Activated CD8-positive, alpha-beta T cell treated with anti-CD3 and anti-CD28 coated beads for 36 hours (primary cell): ENCODE results near the gene SMIM33. TPM values are rescaled to one million over a fixed set of nuclear protein-coding genes. Genes with fewer than 3 reads are reported as not detected.
"Not testable (repeated sequence)": the region's sequence is repeated elsewhere in the genome, so short reads cannot be mapped to it uniquely, and the experiment has no call there.

Experiments used
- ATAC-seq: fragments of 200-7000 bp; cut with Tn5 transposase; one replicate; pipeline ENCODE4 v1.10.0; 2021; ENCODE audit warnings: mild to moderate bottlenecking, moderate library complexity
- CTCF ChIA-PET: fragments of 350-600 bp; sonication (Branson Sonifier 250); formaldehyde crosslinking; loops from one replicate; lab custom pipeline; 2021; ENCODE audit warnings: antibody characterized with exemption; lab: Charles Lee
- POLR2A ChIA-PET: fragments of 350-600 bp; sonication (Branson Sonifier 250); formaldehyde crosslinking; loops from one replicate; lab custom pipeline; 2021; ENCODE audit warnings: antibody characterized with exemption; lab: Charles Lee
- DNase-seq: peaks from one replicate; pipeline ENCODE4 v3.0.0-alpha.2; 2020
- H3K27ac Mint-ChIP-seq: one replicate; pipeline ENCODE4 v1.8.0; 2021; ENCODE audit warnings: mild to moderate bottlenecking, mixed read lengths
- H3K27me3 Mint-ChIP-seq: one replicate; pipeline ENCODE4 v1.8.0; 2021; ENCODE audit warnings: mixed read lengths
- H3K36me3 Mint-ChIP-seq: one replicate; pipeline ENCODE4 v1.8.0; 2021; ENCODE audit warnings: low read depth, mixed read lengths
- H3K4me1 Mint-ChIP-seq: one replicate; pipeline ENCODE4 v1.8.0; 2021; ENCODE audit warnings: low read depth, mixed read lengths
- H3K4me3 Mint-ChIP-seq: one replicate; pipeline ENCODE4 v1.8.0; 2021; ENCODE audit warnings: mild to moderate bottlenecking, moderate library complexity, mixed read lengths
- H3K9me3 Mint-ChIP-seq: one replicate; pipeline ENCODE4 v1.8.0; 2021; ENCODE audit warnings: mixed read lengths
- intact Hi-C: fragments of 100-400 bp; cut with micrococcal nuclease; formaldehyde crosslinking; loops from one replicate; pipeline ENCODE4 v1.10.0; 2022
- total RNA-seq, 2 experiments: library from RNA; stranded (reverse); gene quantifications; one replicate each; pipeline ENCODE4 v1.2.3, GENCODE V29; 2021
- TF ChIP-seq, protein P1 (sequence below): fragments of 200-600 bp; IDR thresholded peaks from one replicate; pipeline ENCODE4 v1.8.0; 2022; ENCODE audit warnings: antibody characterized with exemption, mild to moderate bottlenecking

The SMIM33 gene
- total RNA-seq, 2 experiments from 2014 or later, result 0.16 TPM; not detected in 1

DNA sequence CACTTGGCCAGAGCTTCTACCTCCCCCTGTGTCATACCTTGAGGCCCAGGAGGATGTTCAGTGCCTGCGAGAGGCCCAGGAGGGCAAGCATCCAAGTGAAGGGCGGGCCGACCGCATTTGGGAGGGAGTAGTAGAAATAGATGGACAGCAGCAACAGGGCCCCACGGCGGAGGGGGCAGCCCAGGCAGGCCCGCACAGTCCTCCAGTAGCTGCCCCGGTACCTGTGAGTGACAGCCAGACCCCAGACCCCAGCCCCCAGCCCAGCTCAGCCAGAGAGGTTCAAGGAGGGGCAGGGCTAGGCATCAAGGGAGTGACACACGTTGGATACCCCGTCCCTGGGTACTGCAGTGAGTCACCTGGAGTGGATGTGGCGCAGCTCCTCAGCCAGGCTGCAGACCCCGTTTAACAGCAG is 10.3 kb downstream of the SMIM33 start:
- TF ChIP-seq, protein P1, sequence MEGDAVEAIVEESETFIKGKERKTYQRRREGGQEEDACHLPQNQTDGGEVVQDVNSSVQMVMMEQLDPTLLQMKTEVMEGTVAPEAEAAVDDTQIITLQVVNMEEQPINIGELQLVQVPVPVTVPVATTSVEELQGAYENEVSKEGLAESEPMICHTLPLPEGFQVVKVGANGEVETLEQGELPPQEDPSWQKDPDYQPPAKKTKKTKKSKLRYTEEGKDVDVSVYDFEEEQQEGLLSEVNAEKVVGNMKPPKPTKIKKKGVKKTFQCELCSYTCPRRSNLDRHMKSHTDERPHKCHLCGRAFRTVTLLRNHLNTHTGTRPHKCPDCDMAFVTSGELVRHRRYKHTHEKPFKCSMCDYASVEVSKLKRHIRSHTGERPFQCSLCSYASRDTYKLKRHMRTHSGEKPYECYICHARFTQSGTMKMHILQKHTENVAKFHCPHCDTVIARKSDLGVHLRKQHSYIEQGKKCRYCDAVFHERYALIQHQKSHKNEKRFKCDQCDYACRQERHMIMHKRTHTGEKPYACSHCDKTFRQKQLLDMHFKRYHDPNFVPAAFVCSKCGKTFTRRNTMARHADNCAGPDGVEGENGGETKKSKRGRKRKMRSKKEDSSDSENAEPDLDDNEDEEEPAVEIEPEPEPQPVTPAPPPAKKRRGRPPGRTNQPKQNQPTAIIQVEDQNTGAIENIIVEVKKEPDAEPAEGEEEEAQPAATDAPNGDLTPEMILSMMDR, result no peak
- DNase-seq (peak; percentile 22), ATAC-seq (no peak)
- peak overlapping the region; percentile 91 for H3K27ac Mint-ChIP-seq
- peak overlapping the region; percentile 80 for H3K4me3 Mint-ChIP-seq
- H3K27me3 Mint-ChIP-seq, result no peaks in the 10 kb centered on the region
- H3K9me3 Mint-ChIP-seq, result no peaks in the 10 kb centered on the region
- intact Hi-C loops, result no loop called here
- peaks cover 35% of the 10 kb centered on the region for H3K4me1 Mint-ChIP-seq
- CTCF ChIA-PET, result interaction anchor here (1.1 to 4.6 kb wide), 9 partner anchors 12 to 61 kb away, joined by 4 to 31 read pairs (median 6); partner anchors contain the start of gene DNAJC18
- POLR2A ChIA-PET, result interaction anchor here (1.1 to 3.8 kb wide), 7 partner anchors 11 to 42 kb away, joined by 3 to 21 read pairs (median 8); partner anchors contain the start of gene SMIM33
- peaks cover 12% of the 10 kb centered on the region for H3K36me3 Mint-ChIP-seq

DNA sequence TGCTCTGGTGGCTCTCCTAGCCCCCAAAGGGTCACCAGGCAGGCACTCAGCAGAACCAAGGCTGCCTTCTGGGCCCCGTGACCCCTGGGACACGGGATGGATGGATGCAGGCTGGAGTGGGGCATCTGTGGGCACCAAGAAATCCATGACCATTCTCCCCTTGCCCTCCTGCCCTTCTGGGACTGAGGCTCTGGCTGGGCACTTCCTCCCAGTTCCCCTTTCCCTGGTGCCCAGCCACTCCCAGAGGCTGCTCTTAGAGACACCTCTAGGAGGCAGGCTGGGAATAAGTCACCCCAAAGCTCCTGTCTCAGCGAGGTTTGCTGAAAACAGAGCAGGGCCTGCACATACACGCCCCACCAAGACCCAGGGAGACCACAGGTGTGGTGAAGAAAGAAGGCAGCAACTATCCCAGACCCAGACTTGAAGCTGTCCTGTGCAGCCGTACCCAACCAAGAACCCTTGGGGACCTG is 10.8 kb downstream of the SMIM33 start:
- intact Hi-C loops, result no loop called here
- ChIA-PET POLR2A (interaction anchor here (0.9 to 3.8 kb wide), 12 partner anchors 11 to 85 kb away, joined by 3 to 21 read pairs (median 5); partner anchors contain the start of genes DNAJC18, ECSCR and SMIM33), CTCF (interaction anchor here (1.0 to 4.6 kb wide), 16 partner anchors 9 to 154 kb away, joined by 3 to 31 read pairs (median 4); partner anchors contain the start of gene DNAJC18)
- H3K4me1 Mint-ChIP-seq, result peaks cover 34% of the 10 kb centered on the region
- H3K4me3 Mint-ChIP-seq, result peak overlapping the region; percentile 80
- no peaks in the 10 kb centered on the region for H3K27me3 Mint-ChIP-seq
- peaks cover 10% of the 10 kb centered on the region for H3K36me3 Mint-ChIP-seq
- ATAC-seq, result no peak
- TF ChIP-seq, protein P1, result no peak
- H3K27ac Mint-ChIP-seq, result peak overlapping the region; percentile 91
- H3K9me3 Mint-ChIP-seq, result no peaks in the 10 kb centered on the region
- no peak for DNase-seq

DNA sequence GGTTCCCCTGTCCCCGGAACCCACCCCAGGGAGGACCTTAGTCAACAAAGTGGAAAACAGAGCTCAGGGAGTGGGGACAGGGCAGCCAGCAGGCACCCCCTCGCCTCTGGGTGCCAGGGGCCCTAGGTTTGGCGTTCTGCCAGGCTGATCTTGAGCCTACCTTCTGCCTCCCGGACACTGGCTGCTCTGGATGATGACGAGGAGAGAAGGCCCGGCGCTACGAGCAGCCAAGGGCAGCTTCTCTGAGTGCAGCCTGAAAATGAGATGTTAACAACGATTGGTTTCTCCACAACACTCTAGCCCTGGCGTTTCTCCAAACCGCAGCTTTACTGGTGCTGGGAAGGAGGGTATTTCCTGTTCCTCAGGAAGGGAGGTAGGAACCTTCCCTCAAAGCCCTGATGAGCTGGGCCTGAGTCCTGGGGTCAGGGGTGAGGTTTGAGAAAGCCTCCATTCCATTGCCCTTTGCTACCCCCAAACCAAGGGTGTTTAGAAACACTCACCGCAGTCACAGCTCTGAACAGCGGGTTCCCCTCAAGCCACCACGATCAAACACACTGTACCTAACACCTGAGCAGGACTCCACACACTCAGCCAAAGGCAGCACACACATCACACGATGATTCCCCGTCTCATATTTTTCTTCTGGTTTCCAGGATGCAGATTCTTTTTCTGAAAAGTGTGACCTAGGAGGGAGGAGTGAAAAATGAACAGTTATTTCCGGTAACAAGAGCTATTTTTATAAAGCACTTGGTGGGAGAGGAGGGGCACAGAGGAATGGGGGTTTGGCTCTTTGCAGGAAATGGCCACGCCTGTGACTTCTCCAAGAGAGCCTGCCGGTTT is 11.5 kb downstream of the SMIM33 start, which contains the start of gene STING1:
Gene STING1 (minus strand): TSS at position 709 of the 840 bp plus-strand sequence. CDS start 1,054 bp downstream, outside the sequence.
- peaks cover 34% of the 10 kb centered on the region for H3K4me1 Mint-ChIP-seq
- H3K4me3 Mint-ChIP-seq, result peak within 1 kb of the TSS; percentile 80
- intact Hi-C loops, result no loop called here
- H3K36me3 Mint-ChIP-seq, result peaks cover 10% of the 10 kb centered on the region
- H3K27ac Mint-ChIP-seq, result peak within 1 kb of the TSS; percentile 91
- no peaks in the 10 kb centered on the region for H3K27me3 Mint-ChIP-seq
- ATAC-seq (peak; percentile 80), DNase-seq (peak; percentile 77)
- ChIA-PET POLR2A (interaction anchor here (0.9 to 3.8 kb wide), 21 partner anchors 8 to 116 kb away, joined by 3 to 21 read pairs (median 4); partner anchors contain the start of genes DNAJC18, ECSCR, SMIM33 and UBE2D2), CTCF (interaction anchor here (1.0 to 4.6 kb wide), 16 partner anchors 9 to 154 kb away, joined by 3 to 31 read pairs (median 4); partner anchors contain the start of gene DNAJC18)
- no peaks in the 10 kb centered on the region for H3K9me3 Mint-ChIP-seq
- TF ChIP-seq, protein P1, result no peak

DNA sequence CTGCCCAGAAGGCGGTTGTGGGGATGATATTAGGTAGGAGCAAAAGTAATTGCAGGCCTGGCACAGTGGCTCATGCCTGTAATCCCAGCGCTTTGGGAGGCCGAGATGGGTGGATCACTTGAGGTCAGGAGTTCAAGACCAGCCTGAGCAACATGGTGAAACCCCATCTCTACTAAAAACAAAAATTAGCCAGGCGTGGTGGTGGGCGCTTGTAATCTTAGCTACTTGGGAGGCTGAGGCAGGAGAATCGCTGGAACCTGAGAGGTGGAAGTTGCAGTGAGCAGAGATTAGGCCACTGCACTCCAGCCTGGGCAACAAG is 12.0 kb downstream of the SMIM33 start:
- POLR2A ChIA-PET, result interaction anchor here (0.9 to 3.8 kb wide), 15 partner anchors 9 to 116 kb away, joined by 3 to 21 read pairs (median 4); partner anchors contain the start of genes ECSCR, SMIM33 and UBE2D2
- H3K27ac Mint-ChIP-seq, result peak overlapping the region; percentile 91
- intact Hi-C loops, H3K9me3 Mint-ChIP-seq, ATAC-seq, DNase-seq, H3K27me3 Mint-ChIP-seq: not testable (repeated sequence)
- H3K36me3 Mint-ChIP-seq, result peaks cover 10% of the 10 kb centered on the region
- H3K4me3 Mint-ChIP-seq, result peak overlapping the region; percentile 80
- peaks cover 34% of the 10 kb centered on the region for H3K4me1 Mint-ChIP-seq
- CTCF ChIA-PET, result interaction anchor here (1.1 to 4.6 kb wide), 9 partner anchors 30 to 153 kb away, joined by 3 to 31 read pairs (median 6); partner anchors contain the start of gene DNAJC18

DNA sequence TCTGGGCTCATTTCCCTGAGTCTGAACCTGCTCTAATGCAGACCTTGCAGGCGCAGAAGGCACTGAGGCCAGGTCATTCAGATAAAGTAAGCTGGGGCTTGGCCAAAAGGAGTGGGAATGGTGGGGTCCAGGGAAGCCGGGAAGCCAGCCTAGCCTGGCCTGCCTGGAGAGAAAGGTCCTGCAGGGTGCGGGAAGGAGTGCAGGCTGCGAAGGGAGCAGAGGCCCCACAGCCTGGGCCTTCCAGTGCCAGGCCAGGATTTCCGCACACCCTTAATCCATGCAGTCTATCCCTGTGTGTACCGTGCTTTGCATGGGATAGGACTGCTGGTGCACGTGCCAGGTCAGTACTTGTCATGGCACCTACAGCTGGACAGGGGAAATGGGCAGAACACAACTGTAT is 15.4 kb downstream of the SMIM33 start:
- TF ChIP-seq, protein P1, result no peak
- Mint-ChIP-seq H3K36me3 (no peaks in the 10 kb centered on the region), H3K27ac (no peak overlapping the region), H3K27me3 (no peaks in the 10 kb centered on the region), H3K4me3 (no peak overlapping the region), H3K4me1 (peaks cover 21% of the 10 kb centered on the region), H3K9me3 (no peaks in the 10 kb centered on the region)
- ATAC-seq (no peak), DNase-seq (no peak)
- ChIA-PET CTCF (no interaction called here), POLR2A (interaction anchor here (0.7 to 1.0 kb wide), 2 partner anchors 15 to 26 kb away, joined by 3 read pairs; no protein-coding TSS in a partner anchor)
- intact Hi-C loops, result no loop called here
